ENCODE measurements around the gene FRMD4A.

FRMD4A gene

GRCh38 chr10:14004536-14004935 lies 326.2 kb downstream of the FRMD4A start:
- POLR2A ChIA-PET = no interaction called here
- CTCF ChIA-PET = no interaction called here
- no peak for DNase-seq (ENCODE audit: extremely low spot score)
- TF ChIP-seq, protein P1, sequence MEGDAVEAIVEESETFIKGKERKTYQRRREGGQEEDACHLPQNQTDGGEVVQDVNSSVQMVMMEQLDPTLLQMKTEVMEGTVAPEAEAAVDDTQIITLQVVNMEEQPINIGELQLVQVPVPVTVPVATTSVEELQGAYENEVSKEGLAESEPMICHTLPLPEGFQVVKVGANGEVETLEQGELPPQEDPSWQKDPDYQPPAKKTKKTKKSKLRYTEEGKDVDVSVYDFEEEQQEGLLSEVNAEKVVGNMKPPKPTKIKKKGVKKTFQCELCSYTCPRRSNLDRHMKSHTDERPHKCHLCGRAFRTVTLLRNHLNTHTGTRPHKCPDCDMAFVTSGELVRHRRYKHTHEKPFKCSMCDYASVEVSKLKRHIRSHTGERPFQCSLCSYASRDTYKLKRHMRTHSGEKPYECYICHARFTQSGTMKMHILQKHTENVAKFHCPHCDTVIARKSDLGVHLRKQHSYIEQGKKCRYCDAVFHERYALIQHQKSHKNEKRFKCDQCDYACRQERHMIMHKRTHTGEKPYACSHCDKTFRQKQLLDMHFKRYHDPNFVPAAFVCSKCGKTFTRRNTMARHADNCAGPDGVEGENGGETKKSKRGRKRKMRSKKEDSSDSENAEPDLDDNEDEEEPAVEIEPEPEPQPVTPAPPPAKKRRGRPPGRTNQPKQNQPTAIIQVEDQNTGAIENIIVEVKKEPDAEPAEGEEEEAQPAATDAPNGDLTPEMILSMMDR (IDR thresholded peaks at IDR 0.05; ENCODE audit: control extremely low read depth, extremely low read depth, low read depth, missing control alignments) = no peak

- no peak for DNase-seq (ENCODE audit: extremely low spot score)
- TF ChIP-seq, protein P1 (IDR thresholded peaks at IDR 0.05; ENCODE audit: control extremely low read depth, extremely low read depth, low read depth, missing control alignments) = no peak
- CTCF ChIA-PET = no interaction called here
- POLR2A ChIA-PET = no interaction called here
These were observed 327.1 kb downstream of the FRMD4A start for GRCh38 chr10:14003517-14004184.

GRCh38 chr10:14001298-14002040 lies 329.3 kb downstream of the FRMD4A start:
- ChIA-PET POLR2A (interaction anchor here (0.9 kb wide), 1 partner anchor 40 kb away, joined by 7 read pairs; no protein-coding TSS in a partner anchor), CTCF (no interaction called here)
- DNase-seq (ENCODE audit: extremely low spot score) = no peak
- TF ChIP-seq, protein P1 (IDR thresholded peaks at IDR 0.05; ENCODE audit: control extremely low read depth, extremely low read depth, low read depth, missing control alignments) = no peak

GRCh38 chr10:13998163-13998835 lies 332.4 kb downstream of the FRMD4A start:
- DNase-seq (ENCODE audit: extremely low spot score) = no peak
- POLR2A ChIA-PET = interaction anchor here (0.5 to 1.2 kb wide), 2 partner anchors 96 to 187 kb away, joined by 3 to 7 read pairs; no protein-coding TSS in a partner anchor
- CTCF ChIA-PET = interaction anchor here (0.8 to 1.6 kb wide), 4 partner anchors 9 to 34 kb away, joined by 3 read pairs; no protein-coding TSS in a partner anchor
- TF ChIP-seq, protein P1 (IDR thresholded peaks at IDR 0.05; ENCODE audit: control extremely low read depth, extremely low read depth, low read depth, missing control alignments) = no peak

DNA sequence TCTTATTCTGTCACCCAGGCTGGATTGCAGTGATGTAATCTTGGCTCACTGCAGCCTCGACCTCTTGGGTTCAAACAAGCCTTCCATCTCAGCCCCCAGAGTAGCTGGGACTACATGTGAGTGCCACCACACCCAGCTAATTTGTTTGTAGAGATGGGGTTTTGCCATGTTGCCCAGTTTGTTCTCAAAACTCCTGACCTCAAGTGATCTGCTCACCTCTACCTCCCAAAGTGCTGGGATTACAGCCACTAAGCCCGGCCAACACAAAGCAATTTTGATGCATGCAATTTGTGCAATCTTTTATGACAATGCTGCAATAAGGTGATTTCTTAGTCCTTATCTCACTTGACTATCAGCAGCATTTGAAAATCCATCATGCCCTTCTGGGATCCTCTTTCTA lies 333.1 kb downstream of the FRMD4A start:
- ChIA-PET POLR2A (interaction anchor here (0.5 to 1.2 kb wide), 2 partner anchors 95 to 187 kb away, joined by 3 to 7 read pairs; no protein-coding TSS in a partner anchor), CTCF (interaction anchor here (1.3 to 1.4 kb wide), 2 partner anchors 11 to 30 kb away, joined by 3 read pairs; no protein-coding TSS in a partner anchor)
- TF ChIP-seq, protein P1 (IDR thresholded peaks at IDR 0.05; ENCODE audit: control extremely low read depth, extremely low read depth, low read depth, missing control alignments) = no peak
- no peak for DNase-seq (ENCODE audit: extremely low spot score)

DNA sequence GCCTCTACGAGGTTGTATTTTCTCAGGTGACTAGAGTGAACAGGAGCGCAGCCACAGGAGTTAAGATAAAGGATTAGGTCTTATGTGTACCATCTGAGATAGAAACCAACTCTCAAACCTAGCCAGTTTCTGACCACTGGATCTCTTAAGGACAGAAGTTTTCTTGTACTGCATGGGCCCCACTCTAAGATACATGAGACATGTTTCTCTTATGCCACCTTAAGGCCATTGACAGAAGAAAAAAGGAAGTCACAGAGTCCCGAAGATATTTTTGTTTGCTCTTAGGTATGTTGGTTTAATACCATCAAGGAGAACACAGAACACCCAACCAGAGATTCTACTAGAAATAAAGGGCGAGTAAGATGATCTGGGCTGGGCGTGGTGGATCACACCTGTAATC lies 335.8 kb downstream of the FRMD4A start:
- ChIA-PET CTCF (interaction anchor here (1.1 to 2.5 kb wide), 2 partner anchors 14 to 211 kb away, joined by 3 to 9 read pairs; no protein-coding TSS in a partner anchor), POLR2A (no interaction called here)
- TF ChIP-seq, protein P1 (IDR thresholded peaks at IDR 0.05; ENCODE audit: control extremely low read depth, extremely low read depth, low read depth, missing control alignments) = peak; percentile 19
- DNase-seq (ENCODE audit: extremely low spot score) = no peak
